ENCODE measurements around the gene LTB. TPM values are rescaled to one million over a fixed set of nuclear protein-coding genes. Genes with fewer than 3 reads are reported as not detected.
"Not testable (repeated sequence)": the region's sequence is repeated elsewhere in the genome, so short reads cannot be mapped to it uniquely, and the experiment has no call there.

Gene LTB
- total RNA-seq, 1 experiment from 2014 or later = 74.1 TPM

GRCh38 chr6:31556307-31556706 lies 25.9 kb downstream of the LTB start:
- H3K79me2 ChIP-seq (ENCODE audit: low read length) = peaks cover 8% of the 10 kb centered on the region; the same call in 1 of the 2 replicates
- peak overlapping the region; percentile 99 for H3K27ac ChIP-seq (ENCODE audit: low read length)

GRCh38 chr6:31551371-31551770 lies 30.9 kb downstream of the LTB start:
- peaks cover 52% of the 10 kb centered on the region for H3K4me1 ChIP-seq (ENCODE audit: low read length)
- H3K27me3 ChIP-seq (ENCODE audit: low read length); H2AFZ ChIP-seq (ENCODE audit: low read length); H3K4me3 ChIP-seq (ENCODE audit: low read length); H4K20me1 ChIP-seq (ENCODE audit: insufficient read depth, low read depth, low read length); H3K9me3 ChIP-seq (ENCODE audit: low read length); H3K9me2 ChIP-seq (replicated peaks; ENCODE audit: insufficient read depth, low read length); H3K4me2 ChIP-seq (ENCODE audit: low read depth, low read length, poor library complexity, severe bottlenecking); H3K9ac ChIP-seq (ENCODE audit: low read length): not testable (repeated sequence)
- peaks cover 11% of the 10 kb centered on the region for H3K36me3 ChIP-seq (ENCODE audit: insufficient read depth, low read length)
- DNase-seq = peak; percentile 90
- peaks cover 14% of the 10 kb centered on the region for H3K79me2 ChIP-seq (ENCODE audit: low read length)
- peak overlapping the region; percentile 88 for H3K27ac ChIP-seq (ENCODE audit: low read length)

More at GRCh38 chr6:31556307-31556706, 25.9 kb downstream of the LTB start:
- Histone ChIP-seq H3K9ac (ENCODE audit: low read length) (peak overlapping the region; percentile 45), H3K4me2 (ENCODE audit: low read depth, low read length, poor library complexity, severe bottlenecking) (peak overlapping the region; percentile 83), H3K4me3 (ENCODE audit: low read length) (no peak overlapping the region), H2AFZ (ENCODE audit: low read length) (no peak overlapping the region), H4K20me1 (ENCODE audit: insufficient read depth, low read depth, low read length) (no peaks in the 10 kb centered on the region), H3K9me2 (replicated peaks; ENCODE audit: insufficient read depth, low read length) (no peaks in the 10 kb centered on the region), H3K36me3 (ENCODE audit: insufficient read depth, low read length) (0 out of 2 replicates have a peak, but pooled peaks cover 3% of the 10 kb centered on the region), H3K4me1 (ENCODE audit: low read length) (peaks cover 68% of the 10 kb centered on the region), H3K27me3 (ENCODE audit: low read length) (no peaks in the 10 kb centered on the region), H3K9me3 (ENCODE audit: low read length) (no peaks in the 10 kb centered on the region)
- DNase-seq = peak; percentile 53

GRCh38 chr6:31548544-31548873 lies 33.7 kb downstream of the LTB start:
- peak; percentile 40 for DNase-seq
- Histone ChIP-seq H3K27ac (ENCODE audit: low read length) (peak overlapping the region; percentile 88), H3K9me2 (replicated peaks; ENCODE audit: insufficient read depth, low read length) (no peaks in the 10 kb centered on the region), H3K9me3 (ENCODE audit: low read length) (no peaks in the 10 kb centered on the region), H2AFZ (ENCODE audit: low read length) (no peak overlapping the region), H3K27me3 (ENCODE audit: low read length) (no peaks in the 10 kb centered on the region), H3K9ac (ENCODE audit: low read length) (peak overlapping the region; percentile 75), H3K4me3 (ENCODE audit: low read length) (peak overlapping the region; percentile 72), H4K20me1 (ENCODE audit: insufficient read depth, low read depth, low read length) (no peaks in the 10 kb centered on the region), H3K4me2 (ENCODE audit: low read depth, low read length, poor library complexity, severe bottlenecking) (peak overlapping the region; percentile 85), H3K79me2 (ENCODE audit: low read length) (peaks cover 16% of the 10 kb centered on the region), H3K4me1 (ENCODE audit: low read length) (peaks cover 59% of the 10 kb centered on the region), H3K36me3 (ENCODE audit: insufficient read depth, low read length) (peaks cover 12% of the 10 kb centered on the region)

- Histone ChIP-seq H3K9me2 (replicated peaks; ENCODE audit: insufficient read depth, low read length) (no peaks in the 10 kb centered on the region), H3K27me3 (ENCODE audit: low read length) (no peaks in the 10 kb centered on the region), H3K9ac (ENCODE audit: low read length) (peak overlapping the region; percentile 75), H3K9me3 (ENCODE audit: low read length) (no peaks in the 10 kb centered on the region), H3K4me3 (ENCODE audit: low read length) (peak overlapping the region; percentile 72), H3K36me3 (ENCODE audit: insufficient read depth, low read length) (peaks cover 12% of the 10 kb centered on the region), H3K79me2 (ENCODE audit: low read length) (peaks cover 22% of the 10 kb centered on the region), H3K4me1 (ENCODE audit: low read length) (peaks cover 65% of the 10 kb centered on the region), H3K4me2 (ENCODE audit: low read depth, low read length, poor library complexity, severe bottlenecking) (peak overlapping the region; percentile 85), H4K20me1 (ENCODE audit: insufficient read depth, low read depth, low read length) (no peaks in the 10 kb centered on the region), H2AFZ (ENCODE audit: low read length) (no peak overlapping the region), H3K27ac (ENCODE audit: low read length) (peak overlapping the region; percentile 88)
- DNase-seq = peak; percentile 40
These were observed 34.3 kb downstream of the LTB start for GRCh38 chr6:31547727-31548543.

DNA sequence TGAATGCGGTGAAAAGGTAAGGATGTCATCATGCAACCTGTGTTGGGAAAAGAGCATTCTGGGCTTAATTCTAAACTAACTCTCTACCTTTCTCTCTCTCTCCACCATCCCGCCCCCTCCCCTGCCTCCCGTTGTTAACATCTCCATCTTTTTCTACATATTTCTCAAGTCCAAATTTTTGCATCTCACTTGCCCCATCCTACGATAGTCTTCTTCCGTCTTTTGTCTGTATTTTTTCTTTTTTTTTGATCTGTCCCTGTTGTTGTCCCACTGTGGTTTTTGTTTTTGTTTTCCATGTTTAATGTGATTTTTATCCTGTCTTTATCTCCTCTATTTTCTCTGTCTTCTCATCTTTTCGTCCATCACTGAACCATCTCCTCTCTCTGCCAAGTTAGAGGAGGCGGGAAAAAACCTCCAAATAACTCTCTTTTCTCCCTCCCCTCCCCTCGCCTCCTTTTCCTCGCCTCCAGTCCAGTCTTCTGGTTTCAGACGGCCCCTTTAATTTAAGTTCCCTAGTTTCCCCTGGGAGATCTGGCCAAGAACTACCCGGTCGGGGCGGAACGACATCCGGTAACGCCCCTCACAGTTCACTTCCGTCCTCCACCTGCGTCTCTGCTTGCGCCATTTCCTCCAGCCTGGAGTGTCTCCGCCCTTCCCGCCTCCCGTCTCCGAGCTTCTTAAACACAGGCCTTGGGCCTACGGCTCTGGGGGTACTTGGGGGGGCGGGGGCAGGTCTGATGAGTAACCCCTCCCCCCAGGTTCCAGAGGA lies 35.1 kb downstream of the LTB start, which contains the start of gene NFKBIL1:
Gene NFKBIL1, plus strand, starts transcription at position 651 of the 769 bp plus-strand sequence. Its CDS starts 87 bp downstream, at position 738.
- H3K9me3 ChIP-seq (ENCODE audit: low read length) = no peaks in the 10 kb centered on the region
- H2AFZ ChIP-seq (ENCODE audit: low read length) = no peak within 1 kb of the TSS
- H3K36me3 ChIP-seq (ENCODE audit: insufficient read depth, low read length) = peaks cover 12% of the 10 kb centered on the region
- no peaks in the 10 kb centered on the region for H4K20me1 ChIP-seq (ENCODE audit: insufficient read depth, low read depth, low read length)
- H3K4me1 ChIP-seq (ENCODE audit: low read length) = peaks cover 70% of the 10 kb centered on the region
- no peaks in the 10 kb centered on the region for H3K9me2 ChIP-seq (replicated peaks; ENCODE audit: insufficient read depth, low read length)
- peak within 1 kb of the TSS; percentile 85 for H3K4me2 ChIP-seq (ENCODE audit: low read depth, low read length, poor library complexity, severe bottlenecking)
- peak; percentile 99 for DNase-seq
- peak within 1 kb of the TSS; percentile 75 for H3K9ac ChIP-seq (ENCODE audit: low read length)
- H3K27ac ChIP-seq (ENCODE audit: low read length) = peak within 1 kb of the TSS; percentile 88
- peak within 1 kb of the TSS; percentile 72 for H3K4me3 ChIP-seq (ENCODE audit: low read length)
- peaks cover 30% of the 10 kb centered on the region for H3K79me2 ChIP-seq (ENCODE audit: low read length)
- no peaks in the 10 kb centered on the region for H3K27me3 ChIP-seq (ENCODE audit: low read length)

- Histone ChIP-seq H3K9me3 (ENCODE audit: low read length) (no peaks in the 10 kb centered on the region), H4K20me1 (ENCODE audit: insufficient read depth, low read depth, low read length) (no peaks in the 10 kb centered on the region; the same call in 1 of the 2 replicates), H3K9me2 (replicated peaks; ENCODE audit: insufficient read depth, low read length) (no peaks in the 10 kb centered on the region), H2AFZ (ENCODE audit: low read length) (no peak within 1 kb of the TSS), H3K4me2 (ENCODE audit: low read depth, low read length, poor library complexity, severe bottlenecking) (peak within 1 kb of the TSS; percentile 85), H3K4me3 (ENCODE audit: low read length) (peak within 1 kb of the TSS; percentile 72), H3K36me3 (ENCODE audit: insufficient read depth, low read length) (peaks cover 12% of the 10 kb centered on the region), H3K79me2 (ENCODE audit: low read length) (peaks cover 34% of the 10 kb centered on the region), H3K27ac (ENCODE audit: low read length) (peak within 1 kb of the TSS; percentile 87), H3K4me1 (ENCODE audit: low read length) (peaks cover 70% of the 10 kb centered on the region), H3K27me3 (ENCODE audit: low read length) (no peaks in the 10 kb centered on the region), H3K9ac (ENCODE audit: low read length) (peak within 1 kb of the TSS; percentile 75)
- DNase-seq = peak; percentile 96
These were observed 35.8 kb downstream of the LTB start, which contains the start of gene ATP6V1G2 for GRCh38 chr6:31546339-31546957. Gene ATP6V1G2, minus strand, starts transcription at chr6:31546608. Its CDS starts 49 bp downstream, at chr6:31546559.

DNA sequence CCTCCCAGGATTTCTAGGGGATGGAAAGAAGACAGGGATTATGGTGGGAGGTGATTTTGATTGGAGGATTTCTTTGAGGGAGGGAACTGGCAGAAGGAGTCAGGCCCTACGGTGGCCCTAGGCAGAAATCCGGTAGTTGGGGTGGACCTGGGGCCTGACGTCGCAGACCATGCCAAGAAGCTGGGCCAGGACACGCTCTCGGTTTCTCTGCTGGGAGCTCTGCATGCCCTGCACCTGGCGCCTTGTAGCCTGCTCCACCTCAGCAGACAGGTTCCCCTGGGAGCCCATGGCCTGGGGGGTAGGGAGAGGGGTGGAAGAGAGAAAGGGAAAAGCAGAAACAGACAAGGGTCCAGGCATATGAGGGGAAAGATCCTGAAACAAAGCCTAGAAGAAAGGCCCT lies 36.9 kb downstream of the LTB start:
- peak overlapping the region; percentile 87 for H3K27ac ChIP-seq (ENCODE audit: low read length)
- DNase-seq = peak; percentile 78
- H3K4me2 ChIP-seq (ENCODE audit: low read depth, low read length, poor library complexity, severe bottlenecking) = peak overlapping the region; percentile 85
- peak overlapping the region; percentile 72 for H3K9ac ChIP-seq (ENCODE audit: low read length)
- no peaks in the 10 kb centered on the region for H3K9me3 ChIP-seq (ENCODE audit: low read length)
- peaks cover 73% of the 10 kb centered on the region for H3K4me1 ChIP-seq (ENCODE audit: low read length)
- H3K4me3 ChIP-seq (ENCODE audit: low read length) = peak overlapping the region; percentile 69
- peaks cover 23% of the 10 kb centered on the region for H3K36me3 ChIP-seq (ENCODE audit: insufficient read depth, low read length)
- peaks cover 8% of the 10 kb centered on the region for H4K20me1 ChIP-seq (ENCODE audit: insufficient read depth, low read depth, low read length)
- no peak overlapping the region for H2AFZ ChIP-seq (ENCODE audit: low read length)
- H3K27me3 ChIP-seq (ENCODE audit: low read length) = no peaks in the 10 kb centered on the region
- no peaks in the 10 kb centered on the region for H3K9me2 ChIP-seq (replicated peaks; ENCODE audit: insufficient read depth, low read length)
- H3K79me2 ChIP-seq (ENCODE audit: low read length) = peaks cover 46% of the 10 kb centered on the region

Data from Karpas-422 (cell line).